Astrocyte (in vitro differentiated cells and primary cell): ENCODE results near the gene SSU72. TPM values are rescaled to one million over a fixed set of nuclear protein-coding genes. Genes with fewer than 3 reads are reported as not detected.

Experiments
- DNase-seq: peaks from one replicate; pipeline ENCODE4 v3.0.0-alpha.2; 2010; ENCODE audit warnings: low read depth
- FAIRE-seq: peaks from 2 replicates; lab custom pipeline; 2011; peaks lifted over from hg19 to GRCh38; lab: Jason Lieb, UNC
- H2AFZ ChIP-seq: 2 replicates; pipeline ENCODE4 v1.6.0; 2012; ENCODE audit warnings: low read depth, low read length, inconsistent platforms
- H3K27ac ChIP-seq: 2 replicates; pipeline ENCODE4 v1.5.1; 2011; ENCODE audit warnings: low read depth, low read length, inconsistent platforms
- H3K27me3 ChIP-seq: 2 replicates; pipeline ENCODE4 v1.6.0; 2011; ENCODE audit warnings: low read length, inconsistent platforms; ENCODE audit not compliant: insufficient read depth
- H3K36me3 ChIP-seq: 2 replicates; pipeline ENCODE4 v1.5.1; 2011; ENCODE audit warnings: low read length, inconsistent platforms; ENCODE audit not compliant: insufficient read depth
- H3K4me1 ChIP-seq: 2 replicates; pipeline ENCODE4 v1.5.1; 2011; ENCODE audit warnings: low read length, inconsistent platforms; ENCODE audit not compliant: insufficient read depth
- H3K4me2 ChIP-seq: 2 replicates; pipeline ENCODE4 v1.6.0; 2012; ENCODE audit warnings: low read length, inconsistent platforms
- H3K4me3 ChIP-seq: 2 replicates; pipeline ENCODE4 v1.5.1; 2011; ENCODE audit warnings: low read depth, mild to moderate bottlenecking, low read length, inconsistent platforms; ENCODE audit not compliant: insufficient read depth
- H3K79me2 ChIP-seq: 2 replicates; pipeline ENCODE4 v1.6.0; 2012; ENCODE audit warnings: mild to moderate bottlenecking, low read length, inconsistent platforms; ENCODE audit not compliant: insufficient read depth
- H3K9ac ChIP-seq: 2 replicates; pipeline ENCODE4 v1.6.0; 2012; ENCODE audit warnings: mild to moderate bottlenecking, low read length, inconsistent platforms
- H3K9me3 ChIP-seq: 2 replicates; pipeline ENCODE4 v1.5.1; 2012; ENCODE audit warnings: low read depth, mild to moderate bottlenecking, low read length, inconsistent platforms; ENCODE audit not compliant: insufficient read depth
- H4K20me1 ChIP-seq: 2 replicates; pipeline ENCODE4 v1.6.0; 2012; ENCODE audit warnings: low read length, inconsistent platforms; ENCODE audit not compliant: insufficient read depth
- H3K27ac Mint-ChIP-seq: one replicate; pipeline ENCODE4 v1.8.0; 2021; ENCODE audit warnings: mild to moderate bottlenecking, mixed read lengths; ENCODE audit not compliant: unreplicated experiment
- H3K27me3 Mint-ChIP-seq: one replicate; pipeline ENCODE4 v1.8.0; 2021; ENCODE audit warnings: low read depth, mixed read lengths; ENCODE audit not compliant: unreplicated experiment
- H3K36me3 Mint-ChIP-seq: one replicate; pipeline ENCODE4 v1.8.0; 2021; ENCODE audit warnings: low read depth, mixed read lengths; ENCODE audit not compliant: unreplicated experiment
- H3K4me1 Mint-ChIP-seq: one replicate; pipeline ENCODE4 v1.8.0; 2021; ENCODE audit warnings: low read depth, mixed read lengths; ENCODE audit not compliant: unreplicated experiment
- H3K4me3 Mint-ChIP-seq: one replicate; pipeline ENCODE4 v1.8.0; 2021; ENCODE audit warnings: mild to moderate bottlenecking, moderate library complexity, mixed read lengths; ENCODE audit not compliant: unreplicated experiment
- H3K9me3 Mint-ChIP-seq: one replicate; pipeline ENCODE4 v1.8.0; 2021; ENCODE audit warnings: mild to moderate bottlenecking, mixed read lengths; ENCODE audit not compliant: unreplicated experiment
- EZH2 ChIP-seq: IDR thresholded peaks from 2 replicates; pipeline ENCODE4 v1.6.1; 2012; ENCODE audit warnings: mild to moderate bottlenecking, low read length, inconsistent platforms; ENCODE audit not compliant: insufficient read depth
- total RNA-seq: library from RNA; stranded (reverse); gene quantifications from 2 replicates; pipeline ENCODE4 v1.2.1, GENCODE V29; 2021
- TF ChIP-seq, protein P1 (sequence below): IDR thresholded peaks from 2 replicates; pipeline ENCODE4 v1.5.1; 2011; ENCODE audit warnings: low read depth, mild to moderate bottlenecking, inconsistent platforms, low read length, moderate library complexity; ENCODE audit not compliant: insufficient read depth

The SSU72 gene
- total RNA-seq, 1 donor from 2014 or later = 145 TPM

- Mint-ChIP-seq H3K27ac (no peak overlapping the region), H3K4me3 (no peak overlapping the region), H3K27me3 (no peaks in the 10 kb centered on the region), H3K4me1 (no peaks in the 10 kb centered on the region), H3K36me3 (peaks cover 13% of the 10 kb centered on the region), H3K9me3 (peaks cover 8% of the 10 kb centered on the region)
- Histone ChIP-seq H4K20me1 (peaks cover 9% of the 10 kb centered on the region), H3K4me1 (no peaks in the 10 kb centered on the region), H3K36me3 (peaks cover 3% of the 10 kb centered on the region), H3K79me2 (peaks cover 9% of the 10 kb centered on the region), H3K27me3 (no peaks in the 10 kb centered on the region), H3K4me2 (no peak overlapping the region), H3K9ac (no peak overlapping the region), H2AFZ (no peak overlapping the region), H3K9me3 (peaks cover 4% of the 10 kb centered on the region), H3K27ac (no peak overlapping the region), H3K4me3 (no peak overlapping the region)
- DNase-seq (no peak), FAIRE-seq (no peak)
- TF ChIP-seq, protein P1, sequence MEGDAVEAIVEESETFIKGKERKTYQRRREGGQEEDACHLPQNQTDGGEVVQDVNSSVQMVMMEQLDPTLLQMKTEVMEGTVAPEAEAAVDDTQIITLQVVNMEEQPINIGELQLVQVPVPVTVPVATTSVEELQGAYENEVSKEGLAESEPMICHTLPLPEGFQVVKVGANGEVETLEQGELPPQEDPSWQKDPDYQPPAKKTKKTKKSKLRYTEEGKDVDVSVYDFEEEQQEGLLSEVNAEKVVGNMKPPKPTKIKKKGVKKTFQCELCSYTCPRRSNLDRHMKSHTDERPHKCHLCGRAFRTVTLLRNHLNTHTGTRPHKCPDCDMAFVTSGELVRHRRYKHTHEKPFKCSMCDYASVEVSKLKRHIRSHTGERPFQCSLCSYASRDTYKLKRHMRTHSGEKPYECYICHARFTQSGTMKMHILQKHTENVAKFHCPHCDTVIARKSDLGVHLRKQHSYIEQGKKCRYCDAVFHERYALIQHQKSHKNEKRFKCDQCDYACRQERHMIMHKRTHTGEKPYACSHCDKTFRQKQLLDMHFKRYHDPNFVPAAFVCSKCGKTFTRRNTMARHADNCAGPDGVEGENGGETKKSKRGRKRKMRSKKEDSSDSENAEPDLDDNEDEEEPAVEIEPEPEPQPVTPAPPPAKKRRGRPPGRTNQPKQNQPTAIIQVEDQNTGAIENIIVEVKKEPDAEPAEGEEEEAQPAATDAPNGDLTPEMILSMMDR = no peak
- no peak for TF ChIP-seq EZH2
Measured at GRCh38 chr1:1531947-1532346, 42.7 kb downstream of the SSU72 start.

DNA sequence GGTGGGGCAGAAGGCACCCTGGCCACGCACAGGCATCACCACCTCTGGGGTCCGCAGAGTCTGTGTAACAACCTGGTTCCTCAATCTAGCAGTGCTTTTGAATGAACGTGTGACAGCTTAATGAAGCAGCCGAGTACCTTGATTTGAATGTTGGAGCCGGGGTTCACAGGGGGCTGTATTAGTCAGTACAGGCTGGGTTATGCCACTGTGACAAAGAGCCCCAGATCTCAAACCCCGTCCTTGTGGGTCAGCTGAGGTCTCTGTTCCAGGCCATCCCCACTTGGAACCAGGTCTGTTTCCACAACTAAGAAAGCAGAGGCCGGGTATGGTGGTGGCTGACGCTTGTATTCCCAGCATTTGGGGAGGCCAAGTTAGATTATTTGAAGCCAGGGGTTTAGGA, 44.7 kb downstream of the SSU72 start:
- Mint-ChIP-seq H3K27me3 (no peaks in the 10 kb centered on the region), H3K4me1 (no peaks in the 10 kb centered on the region), H3K36me3 (peaks cover 13% of the 10 kb centered on the region), H3K9me3 (peaks cover 8% of the 10 kb centered on the region), H3K27ac (no peak overlapping the region), H3K4me3 (no peak overlapping the region)
- Histone ChIP-seq H3K79me2 (no peaks in the 10 kb centered on the region), H3K4me3 (no peak overlapping the region), H3K9me3 (peaks cover 4% of the 10 kb centered on the region), H2AFZ (no peak overlapping the region), H3K27ac (no peak overlapping the region), H3K4me1 (no peaks in the 10 kb centered on the region), H3K27me3 (no peaks in the 10 kb centered on the region), H3K4me2 (no peak overlapping the region), H4K20me1 (peaks cover 5% of the 10 kb centered on the region), H3K36me3 (peaks cover 3% of the 10 kb centered on the region), H3K9ac (no peak overlapping the region)
- no peak for FAIRE-seq
- DNase-seq = no peak
- TF ChIP-seq, protein P1 = no peak
- TF ChIP-seq EZH2 = no peak

- DNase-seq = no peak
- Histone ChIP-seq H3K27me3 (no peaks in the 10 kb centered on the region), H3K27ac (no peak overlapping the region), H3K79me2 (no peaks in the 10 kb centered on the region), H3K4me3 (no peak overlapping the region), H2AFZ (no peak overlapping the region), H3K9me3 (peaks cover 4% of the 10 kb centered on the region), H4K20me1 (peaks cover 5% of the 10 kb centered on the region), H3K36me3 (peaks cover 3% of the 10 kb centered on the region), H3K4me1 (no peaks in the 10 kb centered on the region), H3K4me2 (no peak overlapping the region), H3K9ac (no peak overlapping the region)
- H3K27ac Mint-ChIP-seq = no peak overlapping the region
- FAIRE-seq = no peak
- H3K27me3 Mint-ChIP-seq = no peaks in the 10 kb centered on the region
- TF ChIP-seq, protein P1 = no peak
- TF ChIP-seq EZH2 = no peak
- H3K36me3 Mint-ChIP-seq = peaks cover 13% of the 10 kb centered on the region
- no peak overlapping the region for H3K4me3 Mint-ChIP-seq
- no peaks in the 10 kb centered on the region for H3K4me1 Mint-ChIP-seq
- peaks cover 8% of the 10 kb centered on the region for H3K9me3 Mint-ChIP-seq
Measured at GRCh38 chr1:1529321-1529720, 45.3 kb downstream of the SSU72 start.
